NCI-H460 (cell line): ENCODE results near the gene MIS12. TPM values are rescaled to one million over a fixed set of nuclear protein-coding genes. Genes with fewer than 3 reads are reported as not detected.

Experiments
- DNase-seq: peaks from one replicate; pipeline ENCODE4 v3.0.0-alpha.2; 2016; ENCODE audit warnings: low read depth; ENCODE audit errors: extremely low read depth
- polyA plus RNA-seq: library from polyadenylated mRNA; depleted of rRNA; stranded (reverse); fragments of >200 nt; gene quantifications from 2 replicates; pipeline ENCODE4 v1.2.3, GENCODE V29; 2014; cell fraction: nucleus; rRNA removed
- total RNA-seq: library from RNA; depleted of rRNA; stranded (reverse); fragments of >200 nt; shearing (Covaris generic); gene quantifications from 2 replicates; pipeline ENCODE4 v1.2.3, GENCODE V29; 2014; rRNA removed

The MIS12 gene
- total RNA-seq, result 30.1 and 33.4 TPM in 2 replicates
- polyA plus RNA-seq, result 32.5 and 36.0 TPM in 2 replicates

GRCh38 chr17:5486206-5487124 is at the start of gene MIS12:
Gene MIS12 (plus strand): TSS chr17:5486566. CDS start chr17:5488863, 2,297 bp downstream.
- DNase-seq, result peak; percentile 100

- DNase-seq, result no peak
These were observed 48.5 kb upstream of the MIS12 start for GRCh38 chr17:5437721-5438317.

- DNase-seq, result peak; percentile 91
These were observed 47.5 kb upstream of the MIS12 start, which contains the start of gene C1QBP for GRCh38 chr17:5438716-5439445. Gene C1QBP (minus strand): TSS chr17:5439155. CDS start chr17:5439073, 82 bp downstream.

- DNase-seq, result no peak
These were observed 47.0 kb upstream of the MIS12 start for GRCh38 chr17:5439446-5439764.

- no peak for DNase-seq
These were observed 42.6 kb upstream of the MIS12 start for GRCh38 chr17:5443728-5444127.

GRCh38 chr17:5444209-5444608 is 42.2 kb upstream of the MIS12 start:
- DNase-seq, result no peak

GRCh38 chr17:5446786-5447185 is 39.6 kb upstream of the MIS12 start:
- DNase-seq, result no peak

- no peak for DNase-seq
These were observed 21.5 kb upstream of the MIS12 start for GRCh38 chr17:5464717-5465507.

GRCh38 chr17:5466295-5466694 is 20.1 kb upstream of the MIS12 start:
- DNase-seq, result no peak

GRCh38 chr17:5467416-5467815 is 18.9 kb upstream of the MIS12 start:
- no peak for DNase-seq

GRCh38 chr17:5468075-5468473 is 18.3 kb upstream of the MIS12 start:
- DNase-seq, result no peak

GRCh38 chr17:5472511-5472910 is 13.9 kb upstream of the MIS12 start:
- no peak for DNase-seq

- DNase-seq, result no peak
These were observed 12.5 kb upstream of the MIS12 start for GRCh38 chr17:5473906-5474305.

- no peak for DNase-seq
These were observed 7.4 kb upstream of the MIS12 start for GRCh38 chr17:5478992-5479391.

GRCh38 chr17:5480962-5481361 is 5.4 kb upstream of the MIS12 start:
- no peak for DNase-seq

GRCh38 chr17:5481451-5481850 is 4.9 kb upstream of the MIS12 start:
- no peak for DNase-seq

- no peak for DNase-seq
These were observed 828 bp upstream of the MIS12 start, which contains the start of gene DERL2 for GRCh38 chr17:5485270-5486205. Gene DERL2 (minus strand): TSS chr17:5486178. CDS start chr17:5486161, 17 bp downstream.

- DNase-seq, result no peak
These were observed 2.4 kb downstream of the MIS12 start for GRCh38 chr17:5488752-5489151.

GRCh38 chr17:5492970-5493369 is 6.6 kb downstream of the MIS12 start:
- no peak for DNase-seq
